HG03066 (cell line): ENCODE results near the gene BPIFB4.
"Not testable (repeated sequence)": the region's sequence is repeated elsewhere in the genome, so short reads cannot be mapped to it uniquely, and the experiment has no call there.

ENCODE experiments used
- ATAC-seq: cut with Tn5 transposase; IDR thresholded peaks from one replicate; pipeline ENCODE4 v1.9.1; 2021; ENCODE audit warnings: low read depth; ENCODE audit not compliant: unreplicated experiment

BPIFB4 gene

DNA sequence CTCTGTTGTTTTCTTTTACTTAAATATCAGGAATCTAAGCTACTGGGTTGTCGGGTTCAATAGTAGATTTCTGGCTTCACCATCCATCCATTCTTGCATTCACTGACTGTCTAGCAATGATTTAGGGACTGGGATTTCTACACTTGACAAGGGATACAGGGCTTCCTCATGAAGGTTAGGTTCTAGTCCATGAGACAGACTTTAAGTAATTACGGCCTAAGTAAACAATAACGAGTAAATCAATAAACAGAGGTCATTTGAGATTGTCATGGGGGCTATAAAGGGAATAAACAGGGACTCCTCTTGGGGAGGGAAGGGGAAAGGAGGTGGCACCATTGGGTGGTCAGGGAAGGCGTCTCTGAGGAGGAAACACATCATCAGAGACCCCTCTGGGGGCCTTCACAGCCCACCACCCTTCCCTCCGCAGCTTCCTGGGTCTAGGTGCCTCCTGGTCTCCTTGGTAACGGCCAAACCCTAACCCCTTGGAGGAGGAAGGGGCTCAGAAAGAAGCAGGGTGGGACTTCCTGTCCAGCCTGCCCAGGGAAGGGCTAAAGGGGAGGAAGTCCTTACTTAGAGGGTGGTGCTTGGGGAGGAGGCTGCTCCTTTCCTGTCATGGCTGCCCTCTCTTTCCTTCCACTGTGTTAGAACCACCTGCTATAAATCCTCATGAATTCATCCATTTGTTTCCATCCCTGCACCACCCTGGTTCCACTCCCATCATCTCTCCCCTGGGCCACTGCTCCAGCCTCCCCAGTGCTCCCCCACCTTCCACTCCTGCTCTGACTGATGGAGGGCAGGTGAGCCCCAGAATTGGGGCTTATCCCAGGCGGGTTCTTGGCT is 33.3 kb downstream of the BPIFB4 start:
- no peak for ATAC-seq

GRCh38 chr20:33113387-33113908 is 34.0 kb downstream of the BPIFB4 start:
- ATAC-seq, result no peak

- not testable (repeated sequence) for ATAC-seq
Observed at GRCh38 chr20:33115501-33115900, 36.1 kb downstream of the BPIFB4 start.

- no peak for ATAC-seq
Observed at GRCh38 chr20:33119725-33120720, 40.6 kb downstream of the BPIFB4 start.

DNA sequence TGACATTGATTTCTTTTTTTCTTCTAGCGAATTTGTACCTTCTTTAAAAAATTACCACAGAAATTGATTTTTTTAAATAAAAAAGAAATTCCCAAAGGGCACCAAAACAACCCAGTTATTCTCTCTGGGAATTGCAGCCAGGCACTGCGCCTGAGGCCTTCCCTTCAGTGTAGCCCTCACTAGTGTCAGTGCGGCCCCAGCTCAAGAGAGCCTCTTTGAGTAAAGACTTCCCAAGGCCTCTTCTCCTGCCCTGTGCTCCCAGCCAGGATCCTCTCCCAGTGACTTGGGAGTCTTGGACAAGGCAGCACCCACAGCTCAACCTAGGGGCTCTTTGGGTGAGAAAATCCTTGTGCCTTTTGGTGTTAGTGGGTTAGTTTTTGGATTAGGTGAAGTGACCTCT is 41.5 kb downstream of the BPIFB4 start:
- no peak for ATAC-seq

DNA sequence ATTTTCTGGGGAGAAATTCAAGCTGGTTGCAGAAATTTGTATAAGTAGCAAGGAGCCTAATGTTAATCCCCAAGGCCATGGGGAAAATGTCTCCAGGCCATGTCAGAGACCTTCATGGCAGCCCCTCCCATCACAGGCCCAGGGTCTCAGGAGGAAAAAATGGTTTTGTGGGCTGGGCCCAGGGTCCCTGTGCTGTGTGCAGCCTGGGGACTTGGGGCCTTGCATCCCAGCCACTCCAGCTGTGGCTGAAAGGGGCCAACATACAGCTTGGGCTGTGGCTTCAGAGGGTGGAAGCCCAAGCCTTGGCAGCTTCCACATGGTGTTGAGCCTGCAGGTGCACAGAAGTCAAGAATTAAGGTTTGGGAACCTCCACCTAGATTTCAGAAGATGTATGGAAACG is 42.9 kb downstream of the BPIFB4 start:
- ATAC-seq, result not testable (repeated sequence)

DNA sequence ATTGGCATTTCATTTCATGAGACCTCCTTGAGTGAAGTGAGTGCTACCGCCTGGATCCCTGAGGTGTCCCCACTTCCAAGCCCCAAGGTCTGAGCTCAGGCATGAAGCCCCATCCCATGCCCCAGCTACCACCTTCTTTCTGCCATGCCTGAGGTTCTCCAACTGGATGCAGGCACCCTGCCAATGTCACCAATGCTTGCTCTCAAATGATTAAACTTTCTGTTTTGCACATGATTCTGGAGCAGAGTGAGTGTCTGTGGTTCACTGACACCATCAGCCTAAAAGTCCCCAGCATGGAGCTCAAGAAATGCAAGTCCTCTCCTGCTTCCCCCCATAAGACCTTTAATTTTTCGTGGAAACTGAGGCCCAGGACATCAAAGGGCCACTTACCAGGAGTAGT is 44.8 kb downstream of the BPIFB4 start:
- ATAC-seq, result no peak

DNA sequence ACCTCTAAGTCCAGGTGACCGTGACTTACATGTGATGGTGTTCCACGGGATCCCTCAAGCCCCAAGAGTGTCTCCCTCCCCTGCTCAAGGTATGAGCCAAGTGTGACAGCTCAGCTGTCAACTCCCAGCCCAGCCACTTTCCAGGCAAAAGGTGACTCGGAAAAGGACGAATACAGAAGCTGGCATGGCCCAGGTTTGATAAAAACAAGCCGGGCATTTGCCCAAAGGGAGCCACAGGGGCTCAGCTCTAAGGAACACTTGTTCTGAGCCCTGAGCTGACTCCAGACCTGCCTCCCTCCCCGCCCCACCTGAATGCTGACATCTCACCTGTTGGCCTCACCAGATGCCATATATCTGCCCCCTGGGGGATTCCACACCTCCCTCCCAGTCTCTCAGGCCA is 45.6 kb downstream of the BPIFB4 start:
- no peak for ATAC-seq

GRCh38 chr20:33125983-33126382 is 46.5 kb downstream of the BPIFB4 start:
- no peak for ATAC-seq

GRCh38 chr20:33127422-33128097 is 48.1 kb downstream of the BPIFB4 start:
- no peak for ATAC-seq

DNA sequence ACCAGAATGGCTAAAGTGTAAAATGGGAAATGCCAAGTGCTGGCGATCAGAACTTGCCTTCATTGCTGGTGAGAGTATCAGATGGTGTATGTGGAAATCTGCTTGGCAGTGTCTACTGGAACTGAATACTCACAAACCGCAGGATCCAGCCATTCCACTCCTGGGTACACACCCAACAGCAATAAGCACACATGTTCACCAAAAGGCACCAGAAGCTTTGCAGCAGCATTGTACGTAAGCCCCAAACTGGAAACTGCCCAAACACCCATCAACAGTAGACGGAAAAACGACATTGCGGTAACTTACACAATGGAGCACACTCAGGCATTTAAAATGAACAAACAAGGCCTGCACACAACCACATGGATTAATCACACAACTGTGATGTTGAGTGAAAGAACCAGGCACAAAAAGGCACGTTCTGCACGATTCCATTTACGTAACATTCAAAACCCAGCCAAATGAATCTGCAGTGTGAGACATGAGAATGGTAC is 51.2 kb downstream of the BPIFB4 start:
- ATAC-seq, result no peak

GRCh38 chr20:33131949-33132473 is 52.6 kb downstream of the BPIFB4 start:
- no peak for ATAC-seq

DNA sequence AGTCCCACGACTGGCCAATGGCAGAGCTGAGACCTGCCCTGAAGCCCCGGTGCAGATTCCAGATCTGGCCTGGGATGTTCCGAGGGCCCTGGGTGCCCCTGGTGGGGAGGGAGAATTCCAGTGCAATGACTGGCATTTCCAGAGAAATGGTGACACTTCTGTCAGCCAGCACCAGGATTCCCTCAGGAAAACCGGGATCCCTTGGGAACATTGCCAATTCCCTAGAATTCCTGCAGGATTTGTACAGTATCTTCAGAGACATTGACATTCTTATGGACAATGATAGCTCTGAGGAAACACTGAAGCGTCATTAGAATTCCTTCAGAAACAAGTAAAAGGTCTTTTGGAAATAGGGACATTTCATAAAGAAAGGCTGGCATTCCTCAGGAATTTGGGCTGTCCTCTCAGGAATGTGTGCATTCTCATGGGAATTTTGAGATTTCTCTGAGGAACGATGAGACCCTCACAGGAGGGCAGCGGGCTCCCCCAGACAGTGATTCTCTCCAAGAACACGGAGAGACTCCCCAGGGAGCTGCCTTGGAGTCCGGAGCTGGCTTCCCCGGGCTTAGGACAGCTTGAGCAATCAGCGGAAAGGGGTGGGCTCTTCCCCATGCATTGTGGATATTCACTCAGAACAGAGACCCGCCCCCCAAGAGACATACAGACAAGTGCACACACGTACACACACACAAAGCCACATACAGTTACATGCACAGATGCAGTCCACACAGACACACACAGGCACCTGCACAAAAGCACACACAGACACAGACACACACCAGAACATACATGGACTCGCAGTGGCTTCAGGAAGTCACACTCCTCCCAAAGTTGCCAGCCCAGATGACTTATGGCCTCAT is 53.3 kb downstream of the BPIFB4 start:
- ATAC-seq, result no peak

- ATAC-seq, result no peak
Observed at GRCh38 chr20:33133373-33133941, 54.0 kb downstream of the BPIFB4 start.

DNA sequence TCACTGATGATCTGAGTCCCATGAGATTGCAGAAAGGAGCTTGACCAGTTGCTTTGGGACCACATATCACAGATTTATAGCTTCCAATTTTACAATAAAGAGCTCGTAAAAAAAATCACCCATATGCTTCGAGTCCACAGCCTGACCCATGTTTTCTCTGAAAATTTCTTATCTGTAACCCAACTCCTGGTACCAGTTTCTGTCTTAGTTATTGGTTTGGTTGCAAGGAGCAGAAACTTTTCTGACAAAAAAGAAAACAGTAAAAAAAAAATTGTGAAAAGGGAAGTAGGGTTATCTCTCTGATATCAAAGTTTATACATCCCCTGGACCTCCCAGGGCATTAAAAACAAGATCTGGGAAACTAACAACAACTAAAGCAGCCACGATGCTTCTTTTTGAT is 57.8 kb downstream of the BPIFB4 start:
- ATAC-seq, result no peak

GRCh38 chr20:33139467-33139866 is 60.0 kb downstream of the BPIFB4 start:
- no peak for ATAC-seq

DNA sequence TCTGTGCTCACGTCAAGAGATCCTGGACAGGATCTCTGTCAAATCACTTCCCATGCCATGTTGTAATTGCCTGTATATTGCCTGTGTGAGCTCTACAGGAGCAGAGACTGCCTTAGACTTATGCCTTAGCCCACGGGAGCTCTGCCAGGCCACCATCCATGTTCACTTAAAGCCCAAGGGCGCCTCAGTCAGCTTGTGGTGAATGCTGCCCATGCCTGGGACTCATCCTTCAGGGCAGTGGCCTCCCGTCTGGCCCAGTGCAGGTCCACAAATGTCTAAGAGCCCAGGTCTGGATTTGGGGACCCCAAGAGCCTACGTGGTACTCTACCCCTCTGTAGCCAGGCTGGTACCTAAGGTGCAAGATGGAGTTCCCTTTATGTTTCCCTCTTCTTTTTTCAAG is 66.1 kb downstream of the BPIFB4 start:
- no peak for ATAC-seq

DNA sequence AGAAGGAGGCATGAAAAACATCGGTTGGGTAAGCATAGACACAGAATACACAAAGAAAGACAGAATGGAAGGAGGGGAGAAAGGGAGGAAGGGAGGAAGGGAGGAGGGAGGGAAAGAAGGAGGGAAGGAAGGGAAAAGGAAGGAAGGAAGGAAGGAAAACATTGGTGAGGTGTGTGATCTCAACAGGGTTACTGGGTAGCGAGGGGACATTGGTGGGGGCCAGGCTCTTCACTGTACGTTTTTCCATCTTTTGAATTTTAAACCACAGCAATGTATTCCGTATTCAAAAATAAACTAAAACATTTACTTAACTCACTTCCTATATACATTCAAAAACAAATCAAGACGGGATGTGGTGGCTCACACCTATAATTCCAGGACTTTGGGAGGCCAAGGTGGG is 67.9 kb downstream of the BPIFB4 start:
- no peak for ATAC-seq

- ATAC-seq, result no peak
Observed at GRCh38 chr20:33148040-33148439, 68.6 kb downstream of the BPIFB4 start.
